Uterus (tissue), 2 donors: ENCODE data around the gene KCNG2.

ENCODE experiments used
- CTCF ChIP-seq, 4 experiments: fragments of 200-600 bp in 2 of 4; fragments of 450-650 bp in 2 of 4; sonication (generic) in 2 of 4; IDR thresholded peaks; one replicate each; pipeline ENCODE4 v1.5.1; 2016 to 2019; ENCODE audit warnings: antibody characterized with exemption in 4 of 4, mild to moderate bottlenecking in 2 of 4, moderate library complexity in 1 of 4
- POLR2A ChIP-seq, 2 donors: fragments of 450-650 bp; IDR thresholded peaks; one replicate each; pipeline ENCODE4 v1.6.1; 2016; ENCODE audit warnings: antibody characterized with exemption in 2 of 2, mild to moderate bottlenecking in 1 of 2, moderate library complexity in 1 of 2

DNA sequence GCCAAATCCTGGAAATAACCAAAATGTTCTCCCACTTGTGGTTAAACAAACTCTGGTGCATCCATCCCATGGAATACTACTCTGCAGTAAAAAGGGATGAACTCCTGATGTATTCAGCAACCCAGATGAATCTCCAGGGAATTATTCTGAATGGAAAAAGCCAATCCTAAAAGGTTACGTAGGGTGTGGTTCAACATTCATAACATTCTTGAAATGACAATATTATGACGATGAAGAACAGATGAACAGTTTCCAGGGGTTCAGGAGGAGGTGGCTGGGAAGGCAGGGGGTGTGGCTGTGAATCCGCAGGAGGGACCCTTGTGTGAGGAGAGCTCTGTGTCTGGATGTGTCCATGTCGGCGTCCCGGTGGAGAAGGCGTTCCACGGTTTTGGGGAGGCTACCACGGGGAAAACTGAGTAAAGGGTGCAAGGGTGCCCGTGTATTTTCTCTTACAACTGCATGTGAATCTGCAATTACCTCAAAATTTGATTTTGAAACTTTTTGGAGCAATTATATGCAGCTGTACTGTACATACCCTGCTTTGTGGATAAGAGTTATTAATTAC is 47.3 kb downstream of the KCNG2 start:
- TF ChIP-seq CTCF (IDR thresholded peaks at IDR 0.05): no peak
- no peak for TF ChIP-seq POLR2A (IDR thresholded peaks at IDR 0.05)
